GM12875 (cell line): Measurements from ENCODE around the gene TMEM218.

Experiments used
- H3K4me3 ChIP-seq: one replicate; pipeline ENCODE4 v1.5.1; 2011; ENCODE audit warnings: low read depth, low read length, control low read depth
- CTCF ChIP-seq: IDR thresholded peaks from 2 replicates; pipeline ENCODE4 v1.5.1; 2011; ENCODE audit warnings: low read depth, mild to moderate bottlenecking, control low read depth, inconsistent platforms, low read length, moderate library complexity, borderline replicate concordance; ENCODE audit not compliant: insufficient read depth

Gene TMEM218

DNA sequence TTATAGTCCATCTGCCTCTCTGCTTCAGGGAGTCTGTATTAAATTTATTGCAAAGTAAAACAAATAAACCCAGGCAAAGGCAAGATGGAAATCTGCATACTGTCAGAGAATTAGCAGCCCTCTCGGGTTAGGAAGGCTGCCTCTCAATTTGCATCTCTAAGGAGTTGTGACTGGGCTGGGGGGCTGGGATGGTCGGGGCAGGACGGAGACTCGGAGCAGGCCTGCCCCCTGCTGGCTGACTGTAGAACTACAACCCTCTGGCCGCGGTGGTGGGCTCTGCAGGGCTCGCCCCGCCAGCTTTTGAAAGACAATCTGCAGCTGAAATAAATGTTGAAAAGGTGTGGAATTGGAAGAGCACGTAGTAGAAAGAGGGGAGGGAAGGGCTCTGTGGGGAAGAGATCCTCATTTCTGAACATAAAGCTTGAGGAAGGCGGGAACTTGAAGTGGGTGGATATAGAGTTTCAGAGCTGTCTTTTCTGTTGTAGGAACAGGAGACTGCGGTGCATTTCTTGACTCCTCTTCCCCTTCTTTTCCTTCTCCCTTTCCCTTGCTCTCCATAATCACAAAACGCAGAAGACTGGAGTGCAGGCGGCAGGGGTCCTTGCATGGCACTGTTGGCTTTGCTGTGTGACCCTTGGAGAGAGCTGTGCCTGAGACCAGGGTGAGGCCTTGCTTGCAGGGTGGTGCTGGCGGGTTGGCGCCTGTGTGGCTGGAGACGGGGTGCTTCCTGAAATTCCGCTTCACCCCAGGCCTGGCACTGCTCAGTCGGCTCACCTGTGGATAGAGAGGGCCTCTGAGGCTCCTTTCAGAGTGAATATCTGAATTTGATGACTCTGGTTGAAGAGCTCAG lies 30.5 kb upstream of the TMEM218 start:
- no peak overlapping the region for H3K4me3 ChIP-seq

GRCh38 chr11:125141178-125141577 lies 29.8 kb upstream of the TMEM218 start:
- TF ChIP-seq CTCF = no peak
- no peak overlapping the region for H3K4me3 ChIP-seq

More for the DNA sequence above, 30.5 kb upstream of the TMEM218 start:
- peak; percentile 88 for TF ChIP-seq CTCF

GRCh38 chr11:125140233-125140632 lies 28.8 kb upstream of the TMEM218 start:
- no peak for TF ChIP-seq CTCF
- no peak overlapping the region for H3K4me3 ChIP-seq

GRCh38 chr11:125139778-125140177 lies 28.4 kb upstream of the TMEM218 start:
- no peak overlapping the region for H3K4me3 ChIP-seq
- TF ChIP-seq CTCF = no peak

DNA sequence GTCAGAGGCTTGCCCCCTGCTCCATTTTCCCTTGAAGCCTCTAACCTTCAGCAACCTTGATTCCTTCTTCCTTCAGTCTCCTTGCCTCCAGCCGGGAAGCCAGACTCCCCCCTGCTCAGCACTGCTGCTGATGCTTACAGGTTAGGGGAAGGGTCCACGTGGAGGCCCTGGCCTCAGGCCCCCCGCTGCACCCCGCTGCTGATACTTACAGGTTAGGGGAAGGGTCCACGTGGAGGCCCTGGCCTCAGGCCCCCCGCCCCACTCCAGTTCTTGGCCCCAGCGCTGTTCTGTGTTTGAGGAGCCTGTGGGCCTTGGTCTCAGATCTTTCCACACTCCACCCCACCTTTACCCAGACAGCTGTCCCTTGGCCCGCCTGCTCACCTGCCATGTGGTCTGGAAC lies 27.5 kb upstream of the TMEM218 start:
- H3K4me3 ChIP-seq = no peak overlapping the region
- no peak for TF ChIP-seq CTCF

GRCh38 chr11:125136001-125136400 lies 24.6 kb upstream of the TMEM218 start:
- no peak for TF ChIP-seq CTCF

DNA sequence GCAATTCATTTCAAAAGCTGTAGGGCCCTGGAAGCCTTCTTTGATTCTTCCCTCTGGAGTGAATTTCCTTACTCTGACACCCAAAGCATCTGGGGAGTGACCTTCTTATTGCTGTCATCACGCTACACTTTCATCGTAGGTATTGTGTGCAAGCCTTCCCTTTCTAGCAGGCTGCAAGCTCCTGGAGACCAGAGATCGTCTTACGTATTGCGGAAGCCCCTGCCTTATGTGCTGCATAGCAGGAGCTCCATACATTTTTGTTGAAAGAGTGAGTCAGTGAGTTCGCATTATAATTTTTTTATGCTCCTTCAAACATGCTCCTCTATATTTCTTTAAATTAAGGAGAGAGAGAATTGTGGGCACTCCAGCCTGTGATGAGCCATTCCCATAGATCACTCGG lies 21.2 kb upstream of the TMEM218 start:
- no peak overlapping the region for H3K4me3 ChIP-seq
- no peak for TF ChIP-seq CTCF

More at GRCh38 chr11:125136001-125136400, 24.6 kb upstream of the TMEM218 start:
- H3K4me3 ChIP-seq = no peak overlapping the region
